Stimulated activated CD4-positive, alpha-beta T cell treated with anti-CD3 and anti-CD28 coated beads, Interleukin-2, amount 100 ng/mL, for 4 hours (primary cell): ENCODE results near the gene ATXN1.

ENCODE experiments used
- DNase-seq: peaks from one replicate; pipeline ENCODE4 v3.0.0-alpha.2; 2020; ENCODE audit warnings: low read depth

The ATXN1 gene

DNA sequence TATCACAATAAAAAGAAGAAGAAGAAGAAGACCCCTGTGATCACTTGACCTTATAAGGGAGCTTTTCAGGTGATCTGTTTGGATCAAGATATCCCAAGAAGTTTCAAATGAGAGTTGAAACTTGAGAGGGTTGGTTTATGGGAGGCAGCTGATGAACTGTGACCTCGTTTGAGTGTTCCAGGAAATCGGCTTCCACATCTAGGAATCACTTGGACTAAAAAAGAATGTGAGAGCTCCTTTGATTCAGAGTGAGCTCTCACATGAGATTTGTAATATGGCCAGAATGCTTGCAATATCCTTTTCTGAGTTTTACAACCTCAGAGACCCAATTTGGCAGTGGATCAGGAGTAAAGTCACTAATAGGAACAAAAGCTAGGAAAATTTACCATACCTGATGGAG is 228.1 kb downstream of the ATXN1 start:
- DNase-seq = no peak

DNA sequence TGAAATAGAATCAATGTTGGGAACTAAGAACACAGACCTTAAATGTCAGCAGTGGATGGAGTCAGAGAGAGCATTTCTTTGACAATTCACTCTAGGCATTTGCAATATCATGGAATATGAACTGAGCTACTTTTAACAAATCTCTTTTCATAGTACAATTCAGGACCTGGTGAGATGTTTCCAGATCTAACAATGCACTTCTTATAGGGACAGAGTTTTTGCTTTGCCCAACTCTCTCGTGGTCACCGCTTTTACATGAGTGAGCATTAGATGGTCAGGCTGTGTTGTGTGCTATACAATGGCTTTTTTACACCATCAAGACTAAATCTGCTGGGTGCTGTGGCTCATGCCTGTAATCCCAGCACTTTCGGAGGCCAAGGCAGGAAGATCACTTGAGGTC is 233.6 kb downstream of the ATXN1 start:
- no peak for DNase-seq

DNA sequence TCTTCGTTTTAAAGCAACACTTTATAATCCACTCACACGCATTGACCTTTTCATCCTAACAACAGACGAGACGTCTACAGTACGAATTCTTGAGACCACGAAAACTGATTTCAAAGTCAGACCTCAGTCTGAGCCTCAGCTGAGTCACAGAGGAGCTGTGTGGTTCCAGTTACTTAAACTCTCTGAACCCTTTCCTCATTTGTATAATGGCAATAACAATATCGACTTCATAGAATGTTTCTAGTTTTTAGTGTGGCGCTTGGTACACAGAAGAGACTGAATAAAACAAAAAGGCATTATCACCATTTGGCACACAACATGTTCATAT is 236.9 kb downstream of the ATXN1 start:
- no peak for DNase-seq

DNA sequence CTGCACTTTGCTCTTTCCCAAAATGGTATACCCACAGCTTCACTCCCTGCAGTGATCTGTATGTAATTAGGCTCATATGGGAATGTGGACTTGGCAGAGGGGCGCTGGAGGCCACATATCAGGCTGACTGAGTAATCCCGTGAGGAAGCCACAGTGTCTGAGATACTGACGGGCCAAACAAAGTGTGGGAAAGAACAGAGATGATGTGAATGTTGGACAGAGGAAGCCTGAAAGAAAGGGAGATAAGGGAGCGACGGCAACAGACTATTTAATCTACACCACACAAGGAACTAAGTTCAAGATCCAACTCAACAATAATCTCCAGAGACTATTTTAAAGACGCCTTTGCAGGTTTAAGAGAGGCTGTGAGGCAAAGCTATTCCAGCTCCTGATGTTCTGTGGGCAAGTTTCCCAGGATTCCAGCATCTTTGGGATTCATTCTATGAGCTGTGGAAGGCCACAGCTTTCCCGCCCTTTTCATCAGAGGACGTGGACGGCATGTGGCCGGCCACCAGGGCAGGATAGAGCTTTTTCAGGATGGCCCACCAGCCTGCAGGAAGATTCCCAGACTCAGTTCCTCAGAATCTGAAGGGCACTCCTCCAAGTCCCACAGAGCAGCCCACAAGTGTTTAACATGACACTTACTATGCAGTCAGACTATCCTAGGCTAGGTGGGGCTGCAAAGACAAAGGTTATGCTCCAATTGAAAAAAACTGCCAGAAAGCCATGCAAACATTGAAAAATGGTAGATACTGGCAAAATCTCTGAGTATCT is 237.5 kb downstream of the ATXN1 start:
- DNase-seq = no peak

DNA sequence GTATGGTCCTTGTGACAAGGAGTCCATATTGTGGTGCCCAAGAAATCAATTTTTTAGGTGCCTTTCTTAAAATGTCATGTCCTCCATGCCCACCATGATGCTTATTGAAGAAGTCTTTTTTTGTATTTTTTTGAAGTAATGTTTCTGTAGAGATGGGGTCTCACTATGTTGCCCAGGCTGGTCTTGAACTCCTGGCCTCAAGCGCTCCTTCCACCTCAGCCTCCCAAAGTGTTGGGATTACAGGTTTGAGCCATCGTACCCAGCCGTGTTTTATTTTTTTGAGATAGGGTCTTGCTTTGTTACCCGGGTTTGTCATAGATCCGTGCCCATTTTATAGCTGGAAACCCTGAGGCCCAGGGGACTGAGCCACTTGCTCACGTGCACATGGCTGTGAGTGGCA is 238.3 kb downstream of the ATXN1 start:
- DNase-seq = no peak

DNA sequence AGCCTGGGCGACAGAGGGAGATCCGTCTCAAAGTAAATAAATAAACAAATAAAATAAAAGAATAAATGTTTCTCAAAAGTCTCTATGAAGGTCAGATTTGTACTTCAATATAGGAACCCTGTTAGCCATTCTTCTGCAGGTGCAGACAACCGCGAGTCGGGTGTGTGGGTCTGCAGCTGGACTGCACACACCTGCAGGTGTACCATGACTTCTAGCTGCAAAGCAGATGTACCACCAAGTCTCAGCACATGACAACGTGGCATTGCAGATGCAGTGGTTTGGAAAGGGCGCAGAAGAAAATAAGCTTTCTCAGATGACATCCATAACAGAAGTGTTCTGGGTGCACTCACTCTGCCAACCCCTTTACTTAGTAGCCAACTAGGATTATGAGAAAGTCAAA is 239.7 kb downstream of the ATXN1 start:
- DNase-seq = no peak

DNA sequence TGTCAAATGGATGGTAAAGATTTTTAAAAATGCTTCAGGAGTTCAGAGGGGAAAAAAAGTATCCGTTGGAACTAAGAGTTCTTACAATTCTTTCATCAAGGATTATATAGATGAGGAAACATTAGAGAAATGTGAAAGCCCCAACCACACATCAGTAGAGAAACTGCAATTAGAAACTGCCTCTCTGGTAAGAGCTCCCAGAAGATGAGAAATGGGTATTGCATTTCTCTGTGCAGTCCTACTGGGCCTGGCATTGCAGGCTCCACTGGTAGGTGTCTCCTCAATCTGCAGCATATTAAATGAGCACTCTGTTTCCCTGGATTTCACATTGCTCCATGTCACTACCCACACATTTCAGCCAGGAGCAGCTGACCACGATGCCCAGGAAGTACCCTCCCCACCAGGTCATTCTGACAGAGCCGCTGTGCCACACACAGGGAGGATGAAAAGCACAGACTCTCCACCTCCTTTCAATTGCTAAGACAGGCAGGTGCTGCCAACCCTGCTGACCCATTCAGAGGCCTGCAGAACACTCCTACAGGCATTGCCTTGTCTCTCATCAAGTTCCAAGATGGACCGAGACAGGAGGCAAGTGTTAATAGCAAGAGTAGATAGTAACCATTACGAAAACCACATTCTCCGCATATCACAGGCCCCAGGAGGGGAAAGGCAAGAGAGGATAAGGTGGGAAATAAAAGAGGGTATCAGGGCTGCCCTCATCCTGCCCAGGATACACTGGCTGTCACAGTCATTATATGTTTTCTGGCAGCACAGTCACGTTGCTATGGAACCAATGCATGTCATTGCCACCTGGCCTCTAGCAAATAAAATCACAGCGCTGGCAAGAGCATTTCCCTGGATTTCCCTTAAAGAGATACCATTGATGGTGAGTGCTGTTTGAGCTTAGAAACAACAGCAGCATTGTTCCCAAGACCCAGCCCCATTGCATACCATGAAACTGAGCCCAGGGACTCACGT is 241.7 kb downstream of the ATXN1 start:
- DNase-seq = no peak

DNA sequence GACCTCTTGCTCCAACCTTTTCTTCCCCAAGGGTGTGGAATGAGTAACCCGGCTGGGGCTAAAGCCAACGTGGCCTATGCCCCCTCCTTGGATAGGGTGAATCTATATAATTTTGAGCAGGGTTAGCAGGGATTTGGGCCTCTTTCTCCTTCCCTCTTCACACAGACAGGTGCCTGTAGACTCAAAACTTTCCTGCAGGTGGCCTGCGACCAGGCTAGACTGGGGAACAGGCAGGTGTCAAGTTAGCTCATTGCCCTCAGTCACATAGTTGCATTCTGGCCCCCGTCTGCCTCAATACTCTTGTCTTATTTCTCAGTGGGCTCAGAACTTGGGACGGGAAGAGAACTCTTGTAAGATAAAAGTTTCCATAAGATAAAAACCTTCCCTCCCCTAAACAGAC is 243.0 kb downstream of the ATXN1 start:
- DNase-seq = no peak

DNA sequence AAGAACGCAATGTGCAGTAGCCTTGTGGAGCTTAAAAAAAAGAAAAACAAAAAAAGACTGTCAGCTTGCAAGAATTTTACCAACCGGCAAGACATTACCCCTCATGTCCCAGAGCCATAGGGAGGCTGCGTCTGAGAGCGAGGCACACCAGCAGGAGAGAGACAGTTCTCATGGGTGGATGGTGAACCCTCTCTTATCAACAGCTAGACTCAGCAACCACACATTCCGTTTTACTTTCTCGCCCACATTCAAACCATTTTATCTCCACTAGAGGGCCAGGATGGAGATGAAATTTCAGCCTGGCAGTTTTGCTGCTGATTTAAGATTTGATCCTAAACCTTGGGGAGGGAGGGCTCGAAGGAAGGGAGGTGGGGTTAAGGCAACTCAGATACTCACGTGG is 247.0 kb downstream of the ATXN1 start:
- DNase-seq = peak; percentile 16

DNA sequence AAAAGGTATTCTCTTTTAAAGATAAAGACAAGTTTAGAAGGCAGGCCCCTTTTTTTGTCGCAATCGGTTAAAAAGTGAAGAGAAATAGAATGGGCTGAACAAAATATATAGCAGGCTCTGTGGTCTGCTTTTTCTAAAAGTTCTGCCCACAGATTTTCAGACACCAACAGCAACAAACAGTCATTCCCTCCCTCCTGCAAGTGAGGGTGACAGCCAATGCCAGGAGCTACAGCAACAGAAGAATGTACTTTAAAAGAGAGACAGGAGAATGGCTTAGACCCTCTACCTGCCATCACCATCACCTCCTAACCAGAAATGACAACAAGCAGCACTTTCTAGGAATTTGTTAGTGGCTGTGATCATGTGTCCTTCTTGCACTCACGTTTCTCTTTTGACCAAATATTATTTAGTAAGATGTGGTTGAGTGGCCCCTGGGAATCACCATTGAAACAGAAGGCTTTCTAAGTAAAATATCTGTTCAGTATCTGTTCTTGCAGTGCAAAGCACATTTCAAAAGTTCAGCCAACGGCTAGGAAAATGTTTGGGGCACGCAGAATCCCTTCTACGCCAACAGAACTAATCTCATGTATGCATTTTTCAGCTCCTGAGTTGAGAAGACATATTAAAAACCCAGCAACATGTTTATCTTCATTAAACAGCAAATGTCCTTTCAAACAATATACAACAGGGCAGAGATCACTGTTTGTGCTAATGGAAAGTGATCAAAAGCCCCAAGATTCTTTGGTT is 248.5 kb downstream of the ATXN1 start:
- no peak for DNase-seq

DNA sequence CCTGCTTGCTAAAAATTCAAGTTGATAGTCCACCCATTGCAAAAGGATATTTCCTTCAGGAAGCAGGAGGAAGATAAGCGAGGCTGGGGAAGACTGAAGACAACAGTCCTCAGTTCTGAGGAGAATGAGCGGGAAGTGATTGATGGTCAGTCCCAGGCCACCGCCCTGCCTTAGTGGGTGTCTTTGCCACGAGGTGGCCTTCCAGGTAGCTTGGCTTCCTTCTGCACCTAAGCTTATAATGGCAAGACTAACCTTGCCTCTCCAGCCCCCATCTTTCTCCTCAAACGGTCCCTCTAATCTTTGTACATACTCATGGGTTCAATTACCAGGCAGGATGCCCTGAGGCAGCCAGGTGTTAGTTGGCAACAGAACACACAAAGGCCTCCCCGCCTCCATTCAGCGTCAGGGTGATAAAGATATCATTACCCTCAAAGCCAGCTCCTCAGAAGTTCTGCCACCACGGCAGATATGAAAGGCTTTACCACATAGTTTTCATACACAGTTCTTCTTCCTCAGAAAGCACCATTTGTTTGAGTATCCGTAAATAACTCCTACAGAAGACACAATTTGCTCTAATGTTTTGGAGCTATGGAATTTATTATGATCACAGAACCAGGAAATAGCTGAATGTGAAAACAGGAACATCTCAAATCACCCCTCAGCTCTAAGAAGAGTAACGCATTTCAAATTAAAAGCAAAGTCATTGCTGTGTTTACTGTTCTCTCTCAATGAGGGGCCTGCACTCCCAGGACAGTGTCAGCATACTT is 249.4 kb downstream of the ATXN1 start:
- DNase-seq = no peak

DNA sequence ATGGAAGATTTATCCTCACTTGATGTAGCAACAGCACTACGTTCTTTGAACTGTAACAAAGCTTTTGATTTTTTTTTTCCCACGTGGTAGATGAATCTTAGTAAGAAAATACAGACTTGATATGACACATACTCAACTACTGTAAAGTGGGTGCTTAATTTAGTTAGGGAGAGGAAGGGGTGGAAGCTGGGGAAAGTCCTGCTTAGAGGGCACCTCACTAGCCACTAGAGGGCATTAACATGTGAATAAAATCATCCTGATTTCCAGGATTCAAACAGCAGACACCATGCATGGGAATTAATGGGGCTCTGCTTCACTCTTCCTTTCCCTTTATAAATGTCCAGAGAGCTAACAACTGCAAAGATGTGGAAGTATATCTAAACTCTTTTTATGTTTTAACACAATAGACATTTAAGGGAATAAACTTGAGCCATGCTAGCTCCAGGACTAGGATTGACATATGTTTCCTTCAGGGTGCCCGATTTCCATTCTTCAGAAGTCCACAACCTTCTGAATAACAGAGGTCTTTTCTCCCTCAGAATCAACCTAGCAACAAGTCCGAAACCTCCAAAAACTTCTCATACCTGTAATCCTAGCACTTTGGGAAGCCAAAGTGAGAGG is 250.1 kb downstream of the ATXN1 start:
- DNase-seq = no peak

DNA sequence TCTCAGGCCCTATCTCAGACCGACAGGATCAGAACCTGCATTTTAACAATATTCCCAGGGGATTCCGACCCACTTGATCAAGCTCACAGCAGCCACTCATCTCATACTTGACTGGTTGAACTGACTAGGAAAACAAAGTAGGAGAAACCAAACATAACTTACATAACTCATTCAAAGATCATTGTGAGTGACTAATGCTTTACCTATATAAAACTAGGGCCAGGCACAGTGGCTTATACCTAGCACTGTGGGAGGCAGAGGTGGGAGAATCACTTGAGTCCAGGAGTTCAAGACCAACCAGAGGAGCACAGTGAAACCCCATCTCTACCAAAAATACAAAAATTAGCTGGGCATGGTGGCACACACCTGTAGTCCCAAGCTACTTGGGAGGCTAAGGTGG is 251.0 kb downstream of the ATXN1 start:
- DNase-seq = no peak

DNA sequence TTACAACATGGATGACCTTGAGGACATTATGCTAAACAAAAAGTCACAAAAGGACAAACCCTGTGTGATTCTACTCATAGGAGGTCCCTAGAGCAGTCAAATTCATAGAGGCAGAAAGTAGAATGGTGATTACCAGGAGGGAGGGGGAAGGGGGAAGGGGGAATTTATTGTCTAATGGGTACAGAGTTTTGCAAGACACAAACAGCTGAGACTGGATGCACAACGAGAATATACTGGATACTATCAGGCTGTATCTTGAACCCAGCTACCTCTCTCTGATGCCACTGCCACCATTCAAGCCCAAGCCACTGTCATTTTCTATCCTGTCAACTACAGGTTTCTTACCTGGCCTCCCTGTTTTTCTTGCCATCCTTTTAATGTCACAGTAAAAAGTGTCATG is 252.3 kb downstream of the ATXN1 start:
- DNase-seq = no peak

DNA sequence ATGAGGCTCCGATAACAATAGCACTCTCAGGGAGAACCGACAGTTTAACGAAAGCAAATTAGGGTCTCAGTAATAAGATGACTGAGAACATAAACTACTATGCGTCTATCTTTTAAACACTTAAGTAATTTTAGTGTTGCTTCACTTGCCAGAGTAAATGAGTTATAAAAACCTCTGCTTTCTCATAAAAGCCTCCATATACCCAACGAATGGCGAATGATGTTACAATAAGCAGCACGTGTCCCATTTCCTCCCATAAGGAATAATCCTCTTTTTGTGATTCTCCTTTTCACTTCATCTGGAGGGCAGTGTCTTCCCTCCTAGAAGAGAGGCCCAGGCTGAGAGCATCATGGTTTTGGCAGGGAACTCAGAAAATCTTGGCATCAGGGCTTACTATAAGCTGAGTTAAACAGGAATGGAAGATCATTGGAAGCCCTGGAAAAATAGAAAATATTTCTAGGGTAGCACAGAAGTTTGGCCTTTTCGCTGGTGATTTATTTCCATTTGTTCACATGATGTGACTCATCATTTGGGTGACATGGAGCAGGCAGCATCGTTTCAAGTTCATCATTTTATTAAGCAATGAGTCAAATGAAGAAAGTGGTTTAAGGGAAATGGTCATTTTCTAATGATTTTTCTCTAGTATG is 255.4 kb downstream of the ATXN1 start:
- DNase-seq = no peak

DNA sequence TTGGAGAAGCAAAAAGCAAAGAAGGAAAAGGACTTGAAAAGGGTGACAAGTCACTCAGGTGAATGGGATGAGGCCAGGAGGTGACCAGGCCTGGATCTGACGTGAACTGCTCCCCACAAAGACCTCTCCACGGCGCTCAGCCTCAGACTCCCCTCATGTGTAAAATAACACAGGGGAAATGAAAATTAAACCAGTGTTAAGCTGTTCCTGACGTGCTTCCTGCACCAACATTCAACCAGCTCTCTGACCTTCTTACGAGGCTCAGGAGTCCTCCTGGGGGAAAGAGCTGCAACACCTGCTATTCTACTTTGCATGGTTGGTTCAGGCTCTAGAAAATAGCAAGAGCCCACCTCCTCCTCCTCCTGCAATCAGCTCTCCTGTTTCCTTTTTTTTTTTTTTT is 256.7 kb downstream of the ATXN1 start:
- DNase-seq = no peak

DNA sequence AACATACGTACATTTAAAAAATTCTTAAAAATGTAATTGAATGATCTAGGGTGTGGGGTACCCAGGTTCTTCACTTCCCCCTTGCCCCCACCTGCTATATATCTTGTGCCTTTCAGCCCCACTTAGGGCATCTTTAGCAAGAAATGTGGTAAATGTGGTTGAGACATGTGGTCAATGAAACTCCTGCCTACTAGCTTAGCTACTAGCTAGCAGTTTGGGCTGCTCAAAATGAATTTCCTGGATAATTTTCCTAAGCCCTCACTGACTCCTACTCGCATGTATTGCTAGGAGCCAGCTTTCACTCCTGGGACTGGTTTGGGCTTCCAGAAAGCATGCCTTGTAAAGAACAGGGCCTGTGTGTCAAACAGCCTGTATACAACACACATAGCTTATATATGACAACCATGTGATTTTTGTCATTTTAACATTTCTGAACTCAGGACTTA is 257.3 kb downstream of the ATXN1 start:
- no peak for DNase-seq

DNA sequence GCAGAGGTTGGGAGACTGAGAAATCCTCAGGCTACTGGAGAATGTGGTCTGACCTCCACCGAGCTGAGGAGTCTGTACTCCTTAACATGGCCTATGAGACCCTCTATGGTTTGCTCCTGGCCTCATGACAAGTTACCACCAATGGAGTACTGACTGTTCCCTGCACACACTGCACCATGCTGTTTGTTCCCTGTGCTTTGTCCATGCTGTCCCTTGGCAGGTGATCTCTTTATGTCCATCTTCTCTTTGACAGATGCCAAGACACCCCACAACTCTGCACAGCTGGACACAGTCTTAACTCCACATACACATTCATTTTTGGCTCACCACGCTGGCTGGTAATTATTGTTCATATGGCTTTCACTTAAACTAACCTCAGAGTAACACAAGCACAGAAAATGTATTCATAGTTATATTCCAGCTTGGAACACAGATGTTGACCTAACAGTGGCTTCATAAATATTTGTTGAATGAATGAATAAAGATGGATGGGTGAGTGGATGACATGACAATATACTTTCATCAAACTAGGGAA is 258.0 kb downstream of the ATXN1 start:
- DNase-seq = no peak

DNA sequence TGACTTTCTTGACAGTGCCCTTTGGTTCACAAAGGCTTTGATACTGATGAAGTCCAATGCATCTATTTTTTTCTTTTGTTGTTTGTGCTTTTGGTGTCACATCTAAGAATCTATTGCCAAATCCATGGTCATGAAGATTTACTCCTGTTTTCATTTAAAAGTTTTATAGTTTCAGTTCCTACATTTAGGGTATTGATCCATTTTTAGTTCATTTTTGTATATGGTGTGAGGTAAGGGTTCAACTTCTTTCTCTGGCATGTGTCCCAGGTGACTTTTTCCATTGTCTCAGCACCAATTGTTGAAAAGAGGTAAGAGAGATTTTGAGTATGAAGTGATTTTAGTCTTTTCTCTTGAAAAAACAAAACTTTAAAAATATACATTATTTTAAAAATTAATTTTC is 262.3 kb downstream of the ATXN1 start:
- DNase-seq = no peak

DNA sequence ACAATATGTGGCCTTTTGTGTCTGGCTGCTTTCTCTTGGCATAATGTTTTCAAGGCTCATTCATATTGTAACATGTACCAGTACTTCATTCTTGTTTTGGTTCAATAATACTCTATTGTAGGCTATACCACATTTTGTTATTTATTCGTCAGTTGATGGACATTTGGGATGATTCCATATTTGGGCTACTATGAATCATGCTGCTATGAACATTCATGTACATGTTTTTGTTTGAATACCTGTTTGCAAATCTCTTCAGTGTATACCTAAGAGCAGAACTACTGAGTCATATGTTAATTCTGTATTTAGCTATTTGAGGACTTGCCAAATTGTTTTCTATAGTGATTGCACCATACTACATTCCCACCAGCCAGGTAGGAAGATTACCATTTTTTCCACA is 263.0 kb downstream of the ATXN1 start:
- no peak for DNase-seq
